HG03060 (cell line): ENCODE data around the gene SPEF2.
"Not testable (repeated sequence)": the region's sequence is repeated elsewhere in the genome, so short reads cannot be mapped to it uniquely, and the experiment has no call there.

Experiments
- ATAC-seq: cut with Tn5 transposase; IDR thresholded peaks from one replicate; pipeline ENCODE4 v1.9.1; 2021; ENCODE audit warnings: low read depth, moderate number of reproducible peaks; ENCODE audit not compliant: unreplicated experiment

SPEF2 gene

DNA sequence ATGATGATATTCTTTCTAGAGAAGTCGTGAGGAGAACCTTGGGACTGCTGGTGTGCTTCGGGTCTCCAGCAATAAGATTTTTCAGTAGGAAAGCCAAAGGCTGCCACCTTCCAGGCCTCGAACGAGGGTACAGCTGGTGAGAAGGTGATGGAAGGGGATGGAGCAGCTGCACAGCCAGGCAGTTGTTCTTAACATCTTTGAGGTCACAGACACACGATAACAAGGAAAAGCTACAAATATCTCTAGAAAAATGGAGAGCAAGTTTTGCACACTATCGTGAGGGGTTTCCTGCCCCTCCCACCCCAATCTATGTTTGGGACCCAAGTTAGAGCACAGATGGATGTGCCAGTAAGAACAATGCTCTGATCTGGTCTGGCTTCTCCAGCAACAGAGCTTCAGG lies 232.2 kb downstream of the SPEF2 start:
- no peak for ATAC-seq

DNA sequence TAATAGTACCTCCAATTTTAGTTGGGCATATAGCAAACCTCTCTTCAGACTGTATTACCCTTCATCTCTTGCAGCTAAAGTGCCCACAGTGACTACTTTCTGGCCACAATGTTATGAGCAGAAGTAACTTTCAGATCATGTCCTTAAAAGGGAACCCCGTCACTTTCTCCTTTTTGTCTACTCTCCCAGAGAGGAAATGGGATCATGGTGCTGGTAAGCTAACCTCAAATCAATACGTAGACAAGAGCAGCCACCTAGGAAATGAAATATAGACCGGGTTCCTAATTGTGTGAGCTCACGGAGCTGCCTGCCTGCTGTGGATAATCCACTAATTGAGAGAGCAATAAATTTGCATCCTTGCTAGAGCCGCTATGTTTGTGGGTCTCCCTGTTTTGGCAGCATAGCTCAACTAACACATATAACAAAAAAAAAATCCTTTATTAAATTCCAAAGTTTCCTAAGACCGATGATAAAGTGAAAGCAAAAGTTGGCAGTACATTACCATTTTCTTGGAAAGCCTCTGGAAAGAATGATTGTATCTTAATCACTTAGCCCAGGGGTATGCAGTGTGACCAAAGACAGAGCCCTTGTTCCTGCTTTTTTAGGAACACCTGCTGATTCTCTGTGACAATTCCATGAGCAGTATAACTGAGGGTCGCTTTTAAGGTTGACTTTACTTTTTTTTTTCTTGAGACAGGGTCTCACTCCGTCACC lies 233.5 kb downstream of the SPEF2 start:
- ATAC-seq = no peak

DNA sequence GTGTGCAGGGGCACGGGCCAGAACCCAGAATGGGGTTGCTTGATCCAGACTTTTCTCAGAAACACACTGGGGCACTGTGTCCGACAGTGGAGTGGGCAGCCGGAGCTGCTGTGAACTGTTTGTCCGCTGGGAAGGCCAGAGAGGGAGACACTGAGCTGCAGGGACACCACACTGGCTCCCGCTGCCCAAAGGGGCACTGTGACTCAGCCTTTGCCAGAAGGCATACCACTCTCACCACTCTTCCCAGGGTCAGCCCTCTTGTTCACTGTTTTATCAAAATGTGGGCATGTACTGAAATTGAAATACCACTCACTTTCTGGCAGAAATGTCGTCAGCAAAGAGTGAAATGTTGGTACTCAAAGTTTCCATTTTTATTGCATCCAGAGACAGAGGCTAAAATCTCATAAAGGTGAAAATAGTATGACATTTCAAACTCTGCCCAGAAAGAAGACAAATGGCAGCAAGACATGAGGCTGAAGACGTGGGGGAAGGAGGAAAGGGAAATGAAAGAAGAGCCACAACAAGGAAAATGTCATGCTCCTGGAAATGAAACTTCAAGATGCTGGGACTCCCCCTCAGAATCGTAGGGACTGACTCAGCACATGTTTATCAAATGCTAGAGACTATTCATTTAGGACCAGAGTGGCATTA lies 234.5 kb downstream of the SPEF2 start:
- no peak for ATAC-seq

DNA sequence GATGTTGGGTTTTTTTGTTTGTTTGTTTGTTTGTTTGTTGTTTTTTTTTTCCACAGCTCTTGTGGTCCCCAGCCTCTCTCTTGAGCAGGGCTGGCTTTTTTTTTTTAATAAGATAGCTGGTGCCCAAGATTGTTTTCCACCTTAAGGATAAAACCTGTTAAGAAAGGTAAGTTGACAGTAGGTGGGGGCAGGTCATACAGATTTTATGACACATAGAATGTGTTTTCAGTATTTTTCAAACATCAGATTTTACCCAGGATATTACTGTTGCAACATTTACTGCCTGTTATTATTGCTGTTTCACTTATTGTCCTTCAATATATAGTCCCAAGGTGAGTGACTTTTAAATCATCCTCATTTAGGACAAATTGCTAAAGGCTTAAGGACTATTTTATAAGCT lies 235.1 kb downstream of the SPEF2 start:
- no peak for ATAC-seq

DNA sequence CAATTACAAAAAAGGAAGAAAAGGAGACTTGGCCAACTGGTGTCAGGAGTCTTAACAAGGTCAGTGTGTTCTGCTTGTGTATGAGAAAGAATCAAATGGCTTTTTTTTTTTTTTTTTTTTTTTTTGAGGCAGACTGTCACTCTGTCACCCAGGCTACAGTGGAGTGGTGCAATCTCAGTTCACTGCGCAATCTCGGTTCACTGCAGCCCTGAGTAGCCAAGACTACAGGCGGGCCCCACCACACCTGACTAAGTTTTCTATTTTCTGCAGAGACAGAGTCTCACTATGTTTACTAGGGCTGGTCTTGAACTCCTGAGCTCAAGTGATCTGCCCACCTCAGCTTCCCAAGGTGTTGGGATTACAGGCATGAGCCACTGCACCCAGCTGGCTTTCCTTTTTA lies 236.0 kb downstream of the SPEF2 start:
- ATAC-seq = no peak

DNA sequence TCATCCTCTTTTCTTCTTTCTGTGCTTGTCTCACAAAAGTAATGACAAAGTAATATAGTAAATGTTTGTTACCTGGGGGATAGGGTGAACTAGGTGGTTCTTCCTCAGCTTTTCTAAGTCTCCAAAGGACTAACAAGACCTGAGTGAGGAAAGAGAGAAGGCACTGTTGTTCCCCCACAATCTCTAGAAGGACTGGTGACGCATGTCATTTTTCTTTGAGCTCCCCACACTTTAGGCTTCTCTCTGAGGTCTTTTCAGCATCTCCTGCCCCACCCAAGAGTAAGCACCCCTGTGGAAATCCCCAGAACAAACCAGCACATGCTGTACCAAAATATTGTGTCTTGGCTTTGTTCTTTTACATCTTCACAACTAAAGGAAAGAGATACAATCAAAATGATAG lies 236.6 kb downstream of the SPEF2 start:
- no peak for ATAC-seq

DNA sequence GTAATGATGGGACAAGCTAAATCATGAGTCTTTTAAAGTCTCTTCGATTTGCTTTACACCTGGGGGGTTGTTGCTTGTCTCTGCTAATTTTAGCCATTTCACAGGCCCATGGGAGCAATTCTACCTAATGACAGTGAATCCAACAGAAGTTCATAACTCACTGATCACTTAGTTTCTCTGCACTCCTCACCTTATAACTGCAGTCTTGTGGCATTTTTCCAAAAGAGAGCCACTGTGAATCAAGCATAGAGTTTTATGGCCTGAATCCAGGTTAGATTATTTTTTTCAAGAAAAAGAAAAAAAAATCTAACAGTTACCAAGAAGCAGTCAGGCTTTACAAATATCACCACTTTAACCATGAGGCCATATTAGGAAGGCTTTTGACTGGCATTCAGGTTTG lies 237.5 kb downstream of the SPEF2 start:
- no peak for ATAC-seq

DNA sequence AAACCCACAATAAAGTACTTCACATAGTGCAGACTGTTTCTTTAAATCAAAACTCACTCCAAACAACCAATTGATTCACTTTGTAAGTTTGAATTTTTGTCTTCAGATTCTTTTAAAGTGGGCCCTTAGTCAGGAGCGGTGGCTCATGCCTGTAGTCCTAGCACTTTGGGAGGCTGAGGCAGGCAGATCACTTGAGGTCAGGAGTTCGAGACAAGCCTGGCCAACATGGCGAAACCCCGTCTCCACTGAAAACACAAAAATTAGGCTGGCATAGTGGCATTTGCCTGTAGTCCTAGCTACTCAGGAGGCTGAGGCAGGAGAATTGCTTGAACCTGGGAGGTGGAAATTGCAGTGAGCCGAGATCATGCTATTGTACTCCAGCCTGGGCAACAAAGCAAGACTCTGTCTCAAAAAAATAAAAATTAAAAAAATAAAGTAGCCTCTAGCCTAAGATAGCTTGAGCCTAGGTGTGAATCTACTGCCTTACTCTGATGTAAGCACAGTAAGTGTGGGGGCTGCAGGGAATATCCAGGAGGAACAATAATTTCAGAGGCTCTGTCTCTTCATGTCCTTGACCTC lies 238.6 kb downstream of the SPEF2 start:
- not testable (repeated sequence) for ATAC-seq

DNA sequence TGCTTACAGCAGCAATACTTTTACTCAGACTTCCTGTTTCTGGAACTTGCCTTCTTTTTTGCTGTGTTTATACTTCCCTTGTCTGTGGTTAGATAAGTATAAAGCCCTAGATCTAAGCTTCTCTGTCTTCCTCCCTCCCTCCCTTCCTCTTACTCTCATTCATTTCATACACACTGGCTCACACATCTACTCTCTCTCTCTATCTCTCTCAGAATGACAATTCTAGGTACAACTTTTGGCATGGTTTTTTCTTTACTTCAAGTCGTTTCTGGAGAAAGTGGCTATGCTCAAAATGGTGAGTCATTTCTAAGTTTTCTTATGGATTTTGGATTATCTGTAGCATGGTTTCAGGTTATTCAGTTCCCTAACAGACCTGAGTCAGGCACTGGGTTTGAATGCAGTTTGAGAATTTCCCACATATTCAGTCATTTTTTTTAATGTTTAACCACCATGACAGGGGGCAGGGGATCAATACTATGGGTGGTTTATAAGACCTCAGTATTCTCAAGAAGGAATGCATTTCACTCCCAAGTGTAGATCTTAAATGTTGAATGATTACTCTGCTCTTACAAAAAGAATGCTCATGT lies 239.2 kb downstream of the SPEF2 start, which contains the start of gene IL7R:
TSS of gene IL7R (plus strand) at position 127 of the 587 bp plus-strand sequence. CDS start at position 214, 87 bp downstream.
- no peak for ATAC-seq

DNA sequence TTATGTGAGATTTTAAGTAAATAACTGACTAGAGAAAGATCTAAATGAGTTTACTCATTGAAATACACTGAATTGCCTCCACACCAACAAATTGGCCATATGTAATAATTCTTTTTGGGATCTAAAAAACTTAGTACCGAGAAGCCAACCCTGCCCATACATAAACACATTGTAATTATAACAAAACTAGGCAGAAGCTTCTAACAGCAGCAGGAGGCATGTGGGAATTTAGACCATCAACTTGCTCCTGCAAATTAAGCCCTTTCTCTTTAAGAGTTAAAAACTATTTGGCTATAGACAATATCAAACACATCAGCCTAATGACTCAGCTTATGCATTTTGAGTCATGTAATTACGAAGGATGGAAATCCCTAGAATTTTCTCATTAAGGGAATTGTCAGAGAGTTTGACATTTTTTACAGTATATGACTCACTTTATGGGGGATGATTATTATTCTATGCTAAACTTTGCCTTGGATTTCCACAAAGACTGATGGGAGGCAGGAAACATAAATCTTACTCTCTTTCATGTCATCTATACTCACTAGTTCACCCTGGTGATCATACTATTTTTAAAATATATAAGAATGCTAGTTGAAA lies 240.0 kb downstream of the SPEF2 start:
- no peak for ATAC-seq

DNA sequence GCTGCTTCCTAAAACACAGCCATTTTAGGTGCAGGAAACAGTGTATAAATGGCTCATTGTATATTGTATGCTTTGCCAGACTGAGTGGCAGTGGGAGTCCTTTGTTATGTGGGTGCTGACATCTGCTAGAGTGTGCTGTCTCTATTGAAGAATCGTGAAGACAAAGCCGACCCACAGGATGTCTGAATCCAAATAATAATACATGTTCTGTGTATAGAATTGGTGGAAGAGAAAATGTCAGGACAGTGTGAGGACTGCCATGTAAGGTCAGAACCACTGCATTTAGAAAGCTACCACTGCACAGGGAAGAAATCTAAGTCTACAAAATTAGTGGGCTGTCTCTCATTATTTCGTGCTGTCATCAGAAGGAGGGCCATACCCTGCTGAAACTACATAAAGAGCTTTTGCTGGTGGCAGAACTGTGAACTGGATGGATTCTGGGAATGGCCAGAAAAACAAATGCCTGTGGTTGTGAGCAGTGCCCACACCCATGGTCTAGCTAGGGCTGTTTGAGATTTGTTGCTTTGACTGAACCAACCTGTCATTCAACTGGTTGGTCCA lies 241.5 kb downstream of the SPEF2 start:
- ATAC-seq = no peak

DNA sequence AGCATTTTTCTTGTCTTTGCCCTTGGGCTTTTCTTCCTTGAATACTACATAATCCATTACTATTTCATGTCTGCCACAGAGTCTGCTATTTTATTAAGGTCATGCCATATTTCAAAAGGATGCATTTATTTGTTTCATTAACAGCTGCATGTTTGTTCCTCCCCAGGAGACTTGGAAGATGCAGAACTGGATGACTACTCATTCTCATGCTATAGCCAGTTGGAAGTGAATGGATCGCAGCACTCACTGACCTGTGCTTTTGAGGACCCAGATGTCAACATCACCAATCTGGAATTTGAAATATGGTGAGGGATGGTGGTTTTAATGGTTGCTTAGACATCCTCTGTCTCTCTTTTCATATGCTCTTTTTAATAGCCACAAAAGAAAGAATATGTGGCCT lies 243.0 kb downstream of the SPEF2 start:
- ATAC-seq = no peak

DNA sequence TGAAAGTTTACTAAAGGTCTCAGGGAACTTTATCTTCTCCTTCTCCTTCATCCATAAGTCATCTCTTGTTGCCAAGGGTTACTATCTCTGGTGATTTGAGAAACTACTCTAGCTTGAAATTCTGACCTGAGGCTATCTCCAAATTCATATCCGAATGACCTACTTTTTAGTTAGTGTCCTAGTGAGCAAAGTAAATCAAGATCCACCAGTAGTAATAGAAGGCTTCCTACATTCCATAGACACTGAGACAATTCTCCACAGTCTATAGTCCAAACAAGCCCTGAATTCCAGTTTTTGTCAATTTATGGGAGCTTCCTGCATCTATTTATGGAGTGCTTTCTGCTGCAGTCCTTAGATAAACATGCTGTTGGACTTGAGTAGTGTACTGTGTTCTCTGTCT lies 244.1 kb downstream of the SPEF2 start:
- ATAC-seq = no peak

DNA sequence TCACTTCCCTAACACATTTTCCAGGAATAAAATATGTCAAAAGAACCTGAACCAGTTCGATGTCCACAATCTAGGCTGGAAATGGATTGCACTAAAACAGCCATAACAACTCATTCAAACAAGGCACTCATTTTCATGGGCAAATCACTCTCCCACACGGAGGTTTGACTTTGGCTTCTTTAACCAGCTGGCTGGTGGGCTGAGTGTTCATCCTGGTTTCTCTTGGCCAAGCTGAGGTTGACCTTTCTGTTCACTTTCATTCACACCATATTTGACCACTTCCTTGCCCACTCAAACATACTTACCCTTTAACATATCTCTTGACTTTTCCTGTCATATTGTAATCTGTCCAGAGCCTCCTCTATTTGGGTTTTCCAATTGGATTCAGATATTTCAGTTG lies 244.5 kb downstream of the SPEF2 start:
- no peak for ATAC-seq

DNA sequence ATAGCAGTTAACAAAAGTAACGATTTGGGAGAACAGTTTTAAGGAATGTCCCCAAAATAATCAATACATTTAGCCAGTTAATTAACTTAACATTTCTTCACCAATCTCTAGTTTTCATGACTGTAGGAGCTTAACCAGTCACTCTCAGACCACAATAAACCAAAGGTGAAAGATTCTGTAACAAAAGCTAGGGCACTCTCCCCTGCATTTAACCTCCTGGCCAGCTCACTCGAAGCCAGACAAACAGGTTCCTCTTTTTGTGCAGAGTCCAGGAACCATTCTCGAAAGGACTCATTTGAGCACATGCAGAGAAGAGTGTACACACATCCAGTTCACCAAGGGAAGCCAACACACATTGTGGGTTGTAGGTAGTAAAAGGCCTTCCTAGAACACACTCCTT lies 245.5 kb downstream of the SPEF2 start:
- no peak for ATAC-seq
